OCI-M2 (cell line): ENCODE measurements around the gene TRIM62.
A peak's percentile ranks its signal among the peaks of the same experiment; 100 is the strongest.

Experiments
- DNase-seq: peaks from one replicate; lab custom pipeline; 2025; ENCODE audit not compliant: unreplicated experiment; lab: John Stamatoyannopoulos, UW

Gene TRIM62

GRCh38 chr1:33180911-33181890 lies 642 bp downstream of the TRIM62 start:
- no peak for DNase-seq

GRCh38 chr1:33180226-33180910 lies 1.5 kb downstream of the TRIM62 start:
- DNase-seq: peak; percentile 16

- DNase-seq: no peak
These were observed 2.9 kb downstream of the TRIM62 start for GRCh38 chr1:33178836-33179439.

- DNase-seq: no peak
These were observed 3.8 kb downstream of the TRIM62 start for GRCh38 chr1:33177996-33178540.

- DNase-seq: no peak
These were observed 5.0 kb downstream of the TRIM62 start for GRCh38 chr1:33176887-33177286.

GRCh38 chr1:33176362-33176850 lies 5.4 kb downstream of the TRIM62 start:
- DNase-seq: no peak

GRCh38 chr1:33175865-33176264 lies 6.0 kb downstream of the TRIM62 start:
- no peak for DNase-seq

GRCh38 chr1:33173091-33173490 lies 8.8 kb downstream of the TRIM62 start:
- no peak for DNase-seq

GRCh38 chr1:33171977-33172813 lies 9.6 kb downstream of the TRIM62 start:
- DNase-seq: no peak

GRCh38 chr1:33170351-33171274 lies 11.2 kb downstream of the TRIM62 start:
- DNase-seq: no peak

- DNase-seq: no peak
These were observed 12.4 kb downstream of the TRIM62 start for GRCh38 chr1:33169290-33170055.

GRCh38 chr1:33168556-33169289 lies 13.1 kb downstream of the TRIM62 start:
- no peak for DNase-seq

GRCh38 chr1:33167650-33168447 lies 14.0 kb downstream of the TRIM62 start:
- no peak for DNase-seq

- DNase-seq: no peak
These were observed 16.0 kb downstream of the TRIM62 start for GRCh38 chr1:33165809-33166208.

GRCh38 chr1:33165209-33165608 lies 16.6 kb downstream of the TRIM62 start:
- DNase-seq: no peak

GRCh38 chr1:33163621-33164519 lies 18.0 kb downstream of the TRIM62 start:
- no peak for DNase-seq
